Measurements from ENCODE around the gene CCDC192.
A peak's percentile ranks its signal among the peaks of the same experiment; 100 is the strongest.

CCDC192 gene

DNA sequence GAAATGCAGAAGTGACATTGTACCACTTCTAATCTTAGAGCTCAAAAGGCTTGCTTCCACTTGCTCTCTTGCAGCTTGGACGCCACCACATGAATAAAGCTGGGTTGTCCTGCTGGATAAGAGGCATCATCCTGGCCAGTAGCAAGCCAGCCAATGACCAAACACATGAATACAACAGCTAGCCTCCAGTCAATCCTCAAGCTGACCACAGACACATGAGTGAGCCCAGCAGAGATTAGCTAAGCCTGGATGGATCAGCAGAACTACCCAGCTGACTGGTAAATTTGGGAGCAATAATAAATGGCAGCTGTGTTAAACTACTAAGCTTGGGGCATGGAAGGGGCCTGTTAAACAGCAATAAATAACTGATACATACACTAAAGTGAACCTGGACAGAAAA lies 259.3 kb downstream of the CCDC192 start:
- DNase-seq: peak; percentile 19

DNA sequence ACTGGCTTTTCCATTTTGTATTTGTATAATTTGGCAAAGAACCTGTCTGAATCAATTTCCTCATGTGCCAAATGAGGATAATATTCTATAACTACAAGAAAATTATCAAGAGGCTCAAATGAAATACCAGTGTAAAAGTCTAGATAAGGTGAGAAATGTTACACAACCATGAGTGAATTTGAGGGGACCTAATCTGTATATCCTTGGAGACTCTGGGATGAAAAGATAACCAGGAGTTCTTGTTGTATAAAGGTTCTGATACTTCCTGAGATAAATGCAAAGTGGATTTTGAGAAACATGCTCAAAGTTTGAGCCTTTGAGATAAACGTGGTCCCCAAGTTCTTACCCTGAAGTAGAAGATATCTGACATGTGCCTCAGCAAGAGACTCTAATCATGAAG lies 260.0 kb downstream of the CCDC192 start:
- DNase-seq: no peak

DNA sequence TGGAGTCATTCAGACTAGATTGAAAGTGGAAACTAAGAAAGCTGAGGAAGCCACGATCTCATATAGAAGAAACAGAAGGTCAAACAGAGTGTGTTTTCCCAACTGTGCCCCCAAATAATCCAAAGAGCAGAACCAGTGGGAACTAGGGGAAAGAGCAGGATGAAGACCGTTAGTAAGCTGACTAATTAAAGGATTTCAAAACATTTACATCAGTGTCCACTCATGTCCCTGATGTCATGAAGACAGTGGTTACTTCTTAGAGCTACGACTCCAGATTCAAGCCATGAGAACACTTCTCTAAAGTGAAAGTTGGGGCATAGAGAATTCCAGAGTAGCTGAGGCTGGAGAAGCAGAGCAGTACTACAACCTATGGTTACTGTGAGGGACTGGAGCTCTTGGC lies 260.7 kb downstream of the CCDC192 start:
- no peak for DNase-seq

DNA sequence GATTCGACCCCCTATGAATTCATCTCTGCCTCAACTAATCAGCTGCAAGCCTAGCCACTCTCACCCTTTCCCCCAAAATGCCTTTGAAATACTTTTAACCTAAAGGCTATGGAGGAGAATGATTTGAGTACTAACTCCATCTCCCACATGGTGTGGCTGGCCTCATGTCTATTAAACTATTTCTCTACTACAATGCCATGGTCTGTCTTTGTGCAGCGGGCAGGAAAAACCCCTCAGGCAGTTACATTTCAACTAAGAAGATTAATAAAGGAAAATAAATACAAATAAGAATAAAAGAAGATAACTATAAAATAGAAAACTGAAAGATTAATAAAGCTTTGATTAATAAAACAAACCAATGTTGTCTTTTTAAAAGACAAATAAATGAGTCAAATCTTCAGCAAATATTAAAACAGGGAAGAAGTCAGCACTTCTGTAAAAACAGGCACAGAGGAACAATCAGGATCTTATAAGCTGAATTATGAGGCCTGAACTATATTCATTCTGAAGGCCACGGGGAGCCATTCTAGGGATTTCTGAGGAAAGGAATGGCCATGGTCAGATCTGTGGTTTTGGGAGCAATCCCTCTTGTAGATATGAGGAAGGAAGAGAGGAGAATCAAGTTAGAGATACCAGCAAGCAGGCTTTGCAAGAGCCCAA lies 264.3 kb downstream of the CCDC192 start:
- DNase-seq: no peak

DNA sequence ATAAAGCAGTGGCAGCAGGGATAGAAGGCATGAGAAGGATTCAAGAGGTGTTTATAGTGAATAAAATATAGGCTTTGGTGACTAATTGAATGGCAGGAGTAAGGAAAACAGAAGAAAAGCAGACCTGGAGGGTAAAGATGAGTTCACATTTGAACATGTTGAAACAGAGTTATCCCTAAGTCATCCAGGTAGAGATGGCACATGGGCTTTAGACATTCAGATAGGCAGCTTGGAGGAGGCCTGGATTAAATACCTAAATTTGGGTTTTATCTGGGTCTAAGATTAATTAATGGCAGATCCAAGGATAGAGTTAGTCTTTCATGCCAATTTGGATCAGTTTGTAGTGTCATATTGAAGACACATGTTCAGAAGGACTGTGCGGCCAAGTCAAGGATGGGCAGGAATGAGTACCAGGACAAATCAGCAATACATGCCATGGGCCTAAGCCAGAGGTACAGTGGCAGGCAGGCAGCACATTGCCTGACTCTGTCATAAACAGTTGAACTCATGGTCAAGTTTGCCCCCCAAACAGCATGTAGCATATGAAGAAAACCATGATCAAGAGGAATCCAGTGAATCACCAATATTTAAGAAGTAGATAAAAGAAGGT lies 264.9 kb downstream of the CCDC192 start:
- DNase-seq: no peak

DNA sequence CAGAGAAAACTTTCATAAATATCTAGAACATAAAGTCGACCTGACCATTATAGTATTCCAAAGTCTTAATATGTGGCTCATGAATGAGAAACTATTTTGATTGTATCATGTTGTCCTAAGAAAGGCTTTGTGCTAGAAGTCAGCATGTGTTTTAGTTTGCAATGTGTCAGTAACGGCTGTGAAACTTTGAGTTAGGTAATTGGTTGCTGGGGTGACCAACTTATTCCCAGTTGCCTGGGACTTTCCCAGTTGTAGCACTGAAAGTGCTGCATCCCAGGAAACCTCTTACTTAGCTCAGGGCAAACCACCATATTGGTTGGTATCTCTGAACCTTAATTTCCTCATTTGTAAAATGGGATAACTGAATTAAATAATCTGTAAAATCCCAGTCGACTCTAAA lies 265.8 kb downstream of the CCDC192 start:
- DNase-seq: no peak

DNA sequence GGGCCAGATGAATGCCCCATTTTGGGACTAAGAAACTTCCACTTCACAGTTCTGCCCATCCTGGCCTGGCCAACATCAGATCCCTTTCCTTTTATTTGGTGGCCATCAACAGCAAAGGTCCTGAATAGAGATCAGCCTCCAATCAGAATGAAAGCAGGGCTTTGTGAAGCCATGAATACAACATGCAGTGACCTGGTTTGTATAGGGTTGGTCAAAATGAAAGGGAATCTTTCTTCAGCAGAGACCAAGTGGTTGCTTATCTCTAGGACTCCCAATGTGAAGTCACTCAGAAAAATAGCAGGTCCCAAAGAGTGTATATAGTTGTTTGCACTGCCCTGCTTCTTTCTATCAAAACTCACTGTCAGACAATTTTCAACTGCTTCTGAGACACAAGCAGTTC lies 266.5 kb downstream of the CCDC192 start:
- DNase-seq: no peak

DNA sequence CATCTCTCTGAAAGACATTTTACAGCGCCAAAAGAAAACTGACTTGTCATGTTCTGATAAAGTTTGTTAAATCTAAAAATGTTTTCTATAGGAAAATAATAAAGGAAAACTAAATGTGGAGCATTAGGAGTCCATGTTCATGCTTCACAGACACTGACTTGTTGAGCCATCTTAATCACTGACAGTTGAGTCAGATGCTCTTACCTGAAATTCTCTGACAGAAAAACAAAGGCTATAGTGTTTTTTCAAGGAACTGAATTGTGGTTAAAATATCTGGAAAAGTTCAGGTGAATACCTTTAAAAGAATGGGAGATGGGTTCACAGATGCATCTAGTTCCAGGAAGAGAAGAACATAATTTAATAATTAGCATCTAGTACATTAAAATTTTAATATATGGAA lies 266.9 kb downstream of the CCDC192 start:
- no peak for DNase-seq

DNA sequence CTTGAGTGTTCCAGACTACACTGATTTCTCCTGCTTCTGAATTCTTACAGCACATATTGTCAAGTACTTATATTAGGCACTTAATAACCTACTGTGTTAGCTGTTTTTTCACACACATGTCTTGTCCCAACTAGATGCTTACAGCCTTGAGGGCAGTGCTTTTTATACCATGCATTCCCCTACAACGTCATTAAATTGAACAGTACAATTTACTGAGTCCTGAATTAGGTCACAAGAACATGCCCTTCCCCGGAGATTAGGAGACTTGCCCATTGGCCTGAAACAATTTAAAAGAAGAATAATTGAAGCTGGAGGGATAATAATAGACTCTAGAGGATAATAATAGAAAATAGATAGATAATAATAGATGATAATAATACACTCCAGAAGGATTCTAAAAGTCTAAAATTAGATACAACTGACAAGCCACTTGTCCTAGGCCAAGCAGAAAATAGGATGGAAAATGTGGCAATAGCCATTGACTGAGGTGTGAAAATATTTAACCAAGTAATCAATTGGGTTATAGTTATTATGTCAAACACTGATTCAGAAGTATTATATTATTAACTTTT lies 267.7 kb downstream of the CCDC192 start:
- DNase-seq: no peak

DNA sequence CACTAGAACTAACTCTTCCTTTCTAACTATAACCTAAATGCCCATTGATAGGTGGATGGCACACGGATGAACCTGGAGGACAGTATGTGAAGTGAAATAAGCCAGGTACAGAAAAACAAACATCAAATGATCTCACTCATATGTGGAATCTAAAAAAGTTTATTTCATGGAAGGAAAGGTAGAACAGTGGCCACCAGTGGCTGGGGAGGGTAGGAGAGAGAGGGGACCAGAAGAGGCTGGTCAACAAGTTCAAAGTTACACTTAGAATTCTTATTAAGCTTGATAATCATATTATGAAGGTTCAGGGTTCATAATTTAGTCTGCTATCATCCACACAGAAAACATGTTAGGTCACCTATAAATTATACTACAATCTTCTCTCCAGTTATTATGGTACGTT lies 272.8 kb downstream of the CCDC192 start:
- no peak for DNase-seq

DNA sequence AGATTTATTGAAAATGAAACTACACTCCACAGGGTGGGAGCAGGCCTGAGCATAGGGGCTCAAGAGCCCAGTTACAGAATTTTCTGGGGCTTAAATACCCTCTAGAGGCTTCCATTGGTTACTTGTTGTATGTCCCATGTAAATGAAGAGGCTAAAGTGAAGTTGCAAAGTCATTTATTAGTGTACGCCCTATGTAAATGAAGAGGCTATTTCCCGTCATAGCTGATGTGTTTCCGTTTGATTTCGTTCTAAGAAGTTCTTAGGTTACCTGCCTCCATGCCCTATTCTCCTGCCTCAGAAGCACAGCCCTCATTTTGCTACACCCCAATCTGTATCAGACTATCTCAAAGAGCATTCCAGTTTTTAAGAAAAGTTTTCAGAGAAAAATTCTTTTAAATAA lies 273.3 kb downstream of the CCDC192 start:
- DNase-seq: no peak

DNA sequence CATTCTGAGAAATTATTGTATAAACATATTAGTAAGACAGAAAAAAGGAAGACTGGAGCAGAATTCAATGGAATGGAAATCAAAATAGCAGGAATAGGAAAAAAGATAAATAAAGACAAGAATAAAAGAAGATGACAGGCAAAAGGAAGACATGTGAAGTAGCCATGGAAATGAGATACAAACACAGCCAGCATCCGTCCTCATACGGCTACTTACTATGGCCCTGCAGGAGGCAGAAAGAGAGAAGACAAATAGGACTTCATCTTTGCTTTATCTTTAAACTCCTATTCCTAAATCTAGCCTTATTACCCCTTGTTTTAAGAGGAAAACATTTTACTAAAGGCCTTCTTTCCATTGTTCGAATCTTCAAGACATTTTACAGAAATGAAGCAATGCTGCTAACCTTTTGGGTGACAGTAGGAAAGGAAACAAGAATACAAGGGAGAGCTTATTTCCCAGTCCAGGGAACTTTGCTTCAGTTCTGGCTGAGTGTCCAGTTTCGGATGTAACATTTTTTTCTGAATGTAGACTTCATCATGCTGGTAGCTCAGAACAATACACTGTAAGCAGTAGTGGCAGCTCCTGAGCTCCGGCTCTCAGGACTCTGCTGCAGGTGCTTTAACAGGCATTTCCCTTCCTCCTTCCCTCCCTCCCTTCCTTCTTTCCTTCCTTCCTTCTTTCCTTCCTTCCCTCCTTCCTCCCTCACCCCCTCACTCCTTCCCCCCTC lies 274.0 kb downstream of the CCDC192 start:
- no peak for DNase-seq

DNA sequence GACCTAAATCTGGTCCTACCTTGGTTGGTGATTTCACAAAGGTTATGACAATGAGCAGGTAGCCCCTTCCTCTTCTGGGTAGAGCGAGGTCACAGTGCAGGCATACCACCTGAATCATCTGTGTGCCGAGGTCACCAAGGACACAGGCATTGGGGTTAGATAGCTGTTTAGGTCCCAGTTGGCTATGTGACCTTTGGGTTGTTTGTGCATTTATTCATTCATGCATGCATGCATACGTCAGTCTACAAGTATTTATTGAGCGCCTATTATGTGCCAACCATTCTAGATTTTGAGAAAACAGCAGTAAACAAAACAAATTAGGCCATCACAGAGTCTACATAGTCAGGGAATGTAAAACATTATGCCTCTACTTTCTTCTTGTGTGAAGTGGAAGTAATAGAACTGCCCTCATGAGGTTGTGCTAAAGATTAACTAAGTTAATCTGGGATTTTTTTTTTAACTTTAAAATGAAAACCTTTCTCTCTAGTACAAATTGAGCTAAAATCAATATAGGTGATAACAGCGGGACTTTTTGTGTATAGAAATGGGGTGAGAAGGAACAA lies 275.6 kb downstream of the CCDC192 start:
- DNase-seq: no peak

DNA sequence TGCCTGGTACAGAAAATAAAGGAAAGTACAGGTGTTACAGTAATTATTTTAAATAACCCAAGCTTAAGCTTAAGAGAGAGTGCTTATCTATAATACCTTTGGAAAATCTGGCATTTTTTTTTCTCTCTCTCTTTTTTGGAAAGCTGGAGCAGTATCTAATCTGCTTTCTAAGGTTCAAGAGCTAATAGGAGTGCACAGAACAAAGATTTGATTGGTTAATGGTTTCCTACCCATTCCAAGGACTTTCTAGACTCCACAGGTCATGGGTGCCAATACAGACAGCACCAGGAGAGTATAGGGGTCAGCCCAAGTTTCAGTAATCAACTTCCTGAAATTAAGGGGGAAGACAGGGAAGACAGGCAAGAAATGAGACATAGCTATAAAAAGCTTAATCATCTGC lies 276.3 kb downstream of the CCDC192 start:
- DNase-seq: peak; percentile 4

DNA sequence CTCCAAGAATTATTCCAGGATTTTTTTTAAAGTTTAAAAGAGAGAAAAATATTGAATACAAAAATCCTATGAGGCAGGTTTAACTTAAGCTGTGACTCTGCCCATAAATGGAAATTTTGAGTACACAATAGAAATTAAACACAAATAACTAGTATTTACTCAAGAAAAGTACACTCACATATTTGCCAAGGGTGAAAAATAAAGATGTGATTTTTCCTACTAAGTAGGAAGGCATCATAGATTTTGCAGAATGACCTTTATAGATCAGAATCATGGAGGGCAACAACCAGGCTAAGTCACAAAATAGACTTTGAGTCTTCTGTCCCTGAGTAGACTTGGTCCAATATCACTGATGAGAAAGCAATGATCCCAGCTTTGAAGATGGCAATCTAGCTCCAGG lies 277.7 kb downstream of the CCDC192 start:
- DNase-seq: no peak

DNA sequence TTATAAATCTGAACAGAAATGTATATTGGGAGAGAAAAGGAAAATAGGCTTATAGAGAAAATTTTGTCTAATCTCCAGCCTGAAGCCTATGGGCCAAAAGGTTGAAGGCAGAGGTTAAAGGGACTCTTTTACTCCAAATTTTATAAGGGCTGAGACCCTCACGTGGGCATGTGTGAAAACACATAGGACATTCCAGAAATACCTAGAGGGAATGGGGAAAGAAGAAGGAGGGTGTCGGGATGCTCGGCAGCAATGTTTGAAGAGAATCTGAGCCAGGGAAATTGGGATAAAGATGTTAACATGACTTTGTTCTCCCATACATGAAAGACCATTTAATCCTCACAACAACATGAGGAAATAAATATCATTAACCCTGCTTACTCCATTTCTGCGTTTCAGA lies 278.3 kb downstream of the CCDC192 start:
- no peak for DNase-seq

DNA sequence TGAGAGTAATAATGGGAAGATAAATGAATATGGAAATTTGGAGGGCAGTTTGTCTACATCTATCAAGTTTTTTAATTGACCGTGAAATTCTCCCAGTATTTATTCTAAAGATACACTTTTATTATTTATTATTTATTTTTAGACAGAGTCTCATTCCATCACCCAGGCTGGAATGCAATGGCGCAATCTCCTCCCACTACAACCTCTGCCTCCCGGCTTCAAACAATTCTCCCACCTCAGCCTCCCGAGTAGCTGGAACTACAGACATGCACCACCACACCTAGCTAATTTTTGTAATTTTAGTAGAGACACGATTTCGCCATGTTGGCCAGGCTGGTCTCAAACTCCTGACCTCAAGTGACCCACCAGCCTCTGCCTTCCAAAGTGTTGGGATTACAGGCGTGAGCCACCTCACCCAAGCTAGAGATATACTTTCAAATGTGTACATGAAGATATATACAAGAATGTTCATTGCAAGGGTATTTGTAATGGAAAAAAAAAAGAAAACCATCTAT lies 282.7 kb downstream of the CCDC192 start:
- DNase-seq: no peak

DNA sequence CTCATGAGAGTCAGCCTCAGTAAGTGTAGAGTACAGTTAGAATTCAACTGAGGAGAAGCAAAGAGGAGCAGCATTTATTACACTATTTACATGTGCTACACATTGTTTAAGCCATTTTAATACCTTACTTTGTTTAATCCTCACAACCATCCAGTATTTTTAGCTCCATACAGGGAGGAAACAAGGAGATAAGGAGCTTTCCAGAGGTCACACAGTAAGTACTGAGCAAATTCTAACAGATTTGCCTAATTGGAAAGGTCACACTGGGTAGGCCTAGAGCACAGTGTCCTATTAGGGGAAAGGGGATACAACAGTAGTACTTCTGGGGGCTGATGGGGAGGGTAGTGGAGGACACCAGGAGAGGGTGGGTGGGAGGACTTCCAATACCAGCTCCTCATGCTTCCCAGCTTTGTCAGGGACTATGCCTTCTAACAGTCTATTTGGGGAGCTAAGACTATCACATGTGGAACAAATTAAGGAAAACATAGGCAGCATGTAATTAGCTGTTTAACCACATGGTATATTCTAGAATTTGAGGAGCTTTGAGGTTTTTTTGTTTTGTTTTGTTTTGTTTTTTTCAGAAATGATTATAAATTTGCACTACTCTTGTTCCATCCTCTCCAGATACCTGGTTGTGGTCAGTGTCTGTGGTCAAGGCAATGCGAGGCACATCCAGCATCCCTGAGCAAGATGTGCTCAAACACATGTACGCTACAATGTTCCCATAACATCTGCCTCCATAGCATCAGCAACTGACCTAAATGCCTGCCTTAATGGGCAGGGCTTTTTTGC lies 284.4 kb downstream of the CCDC192 start:
- DNase-seq: peak; percentile 80

DNA sequence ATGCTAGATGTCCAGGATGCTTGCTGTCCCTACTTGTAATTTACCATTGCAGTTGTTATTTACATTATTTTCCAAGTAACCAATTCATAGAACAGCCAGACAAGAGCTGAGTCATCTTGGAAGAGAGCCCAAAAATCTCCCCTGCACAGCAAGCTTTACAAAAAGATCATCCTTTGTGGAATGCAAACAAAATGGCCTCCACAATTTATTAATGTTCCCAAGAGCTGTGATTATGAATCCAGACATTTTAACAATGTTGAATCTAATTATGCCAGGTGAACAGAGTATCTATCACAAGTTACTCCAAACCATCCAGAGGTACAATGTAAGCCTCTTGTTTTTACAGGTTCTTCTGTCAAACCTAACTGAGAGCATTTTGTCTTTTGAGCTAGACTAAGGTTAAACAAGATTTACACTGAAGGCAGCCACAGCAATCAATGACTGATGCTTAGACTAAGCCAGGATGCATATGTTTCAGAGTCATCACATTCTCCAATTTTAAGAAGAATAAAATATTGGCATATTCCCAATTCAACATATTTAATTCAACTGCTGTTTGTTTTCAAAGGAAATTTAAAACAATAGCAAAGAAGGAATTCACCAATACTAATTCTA lies 285.1 kb downstream of the CCDC192 start:
- DNase-seq: peak; percentile 44

Data from NCI-H82 (cell line).